Ovary (tissue), 9 donors: ENCODE results near the gene CCSER2. TPM values are rescaled to one million over a fixed set of nuclear protein-coding genes. Genes with fewer than 3 reads are reported as not detected.
A peak's percentile ranks its signal among the peaks of the same experiment; 100 is the strongest.

Experiments
- DNase-seq, 5 donors: peaks; one replicate each; pipeline ENCODE4 v3.0.0-alpha.2; 2019 to 2020
- H3K27ac ChIP-seq, 2 donors: fragments of 200-600 bp; one replicate each; pipeline versions ENCODE4 v1.5.1 to v1.8.0; 2019 to 2022
- H3K27me3 ChIP-seq: fragments of 200-600 bp; one replicate; pipeline ENCODE4 v1.8.0; 2022
- H3K36me3 ChIP-seq: fragments of 200-600 bp; sonication (generic); one replicate; pipeline ENCODE4 v1.5.1; 2019
- H3K4me1 ChIP-seq: one replicate; pipeline ENCODE4 v1.8.1; 2013; ENCODE audit warnings: mild to moderate bottlenecking, moderate library complexity; ENCODE audit not compliant: insufficient read depth
- H3K4me3 ChIP-seq: fragments of 200-600 bp; sonication (generic); one replicate; pipeline ENCODE4 v1.5.1; 2017
- H3K9me3 ChIP-seq, 2 donors: fragments of 200-600 bp in 1 of 2; sonication (generic) in 1 of 2; one replicate each; pipeline versions ENCODE4 v1.5.1 to v1.8.1; 2013 to 2019; ENCODE audit warnings: mild to moderate bottlenecking in 1 of 2, moderate library complexity in 1 of 2
- CTCF ChIP-seq, 3 donors: fragments of 450-650 bp in 2 of 3; fragments of 200-600 bp in 1 of 3; IDR thresholded peaks; one replicate each; pipeline versions ENCODE4 v1.5.1 to v1.8.0; 2016 to 2022; ENCODE audit warnings: antibody characterized with exemption in 3 of 3, mild to moderate bottlenecking in 1 of 3
- EP300 ChIP-seq: sonication (generic); formaldehyde crosslinking; IDR thresholded peaks from one replicate; pipeline ENCODE4 v1.6.1; 2017; ENCODE audit warnings: antibody characterized with exemption
- POLR2A ChIP-seq: fragments of 450-650 bp; IDR thresholded peaks from one replicate; pipeline ENCODE4 v1.6.1; 2017; ENCODE audit warnings: antibody characterized with exemption, mild to moderate bottlenecking, moderate library complexity
- WGBS, 3 donors: extraction: QIAGEN DNeasy Blood & Tissue Kit in 1 of 3; methylation state at CpG; one replicate each; pipeline versions ENCODE4 v1.1.5 to v1.1.7; 2013 to 2017; 5-methylcytosine and 5-hydroxymethylcytosine counted together
- intact Hi-C, 4 donors: fragments of 100-400 bp; cut with DNase I; formaldehyde crosslinking; loops; one replicate each; pipeline versions ENCODE4 v1.11.0 to v1.15.1; 2022 to 2023
- polyA plus RNA-seq, 2 donors: library from polyadenylated mRNA; stranded (reverse); fragments of 200-250 nt in 1 of 2; fragments of 350-450 nt in 1 of 2; fragmentation: Illumina TruSeq in 1 of 2; extraction: RNeasy Lipid Tissue Mini Kit (QIAGEN cat#74804) in 1 of 2; gene quantifications; one replicate each; pipeline ENCODE4 v1.2.3, GENCODE V29; 2013 to 2014
- total RNA-seq, 7 donors: library from RNA; depleted of rRNA in 2 of 7; stranded (reverse); fragments of >200 nt in 2 of 7; fragmentation: NEBNext Ultra II Directional in 3 of 7; extraction: Animal tissue kit (Norgen Biotek cat#: 25700) in 3 of 7; gene quantifications; one replicate each; pipeline versions ENCODE4 v1.1.0 to v1.2.4, GENCODE V29; 2016 to 2023
- donor health status: DM: no; HTN: no; CAD: no; lungs with moderate emphysema.
- donor health status: DM: no; HTN: no; CAD: no.
- donor health status: Bipolar disorder and iron deficiency.
- donor health status: DM: yes; HTN: yes; CAD: no.
- donor health status: DM: no; HTN: no; CAD: no.
- donor health status: DM: yes; HTN: yes; CAD: no.

The CCSER2 gene
- total and polyA plus RNA-seq, 9 donors: 12.2 to 86.3 (median 50.7) TPM

- no peak for DNase-seq
- H3K4me1 ChIP-seq: peaks cover 4% of the 10 kb centered on the region
- TF ChIP-seq CTCF (IDR thresholded peaks at IDR 0.05): no peak
- no peak for TF ChIP-seq POLR2A
- TF ChIP-seq EP300: no peak
- intact Hi-C loops: no loop called here
- no peaks in the 10 kb centered on the region for H3K9me3 ChIP-seq
- H3K36me3 ChIP-seq: no peaks in the 10 kb centered on the region
- no peak overlapping the region for H3K27ac ChIP-seq
- H3K27me3 ChIP-seq: no peaks in the 10 kb centered on the region
- H3K4me3 ChIP-seq: no peak overlapping the region
- WGBS, 3 donors: 93 to 100% (median 100%) methylated on average over 1 of the region's 1 CpG
Measured at GRCh38 chr10:84423719-84424118, 95.3 kb downstream of the CCSER2 start.

DNA sequence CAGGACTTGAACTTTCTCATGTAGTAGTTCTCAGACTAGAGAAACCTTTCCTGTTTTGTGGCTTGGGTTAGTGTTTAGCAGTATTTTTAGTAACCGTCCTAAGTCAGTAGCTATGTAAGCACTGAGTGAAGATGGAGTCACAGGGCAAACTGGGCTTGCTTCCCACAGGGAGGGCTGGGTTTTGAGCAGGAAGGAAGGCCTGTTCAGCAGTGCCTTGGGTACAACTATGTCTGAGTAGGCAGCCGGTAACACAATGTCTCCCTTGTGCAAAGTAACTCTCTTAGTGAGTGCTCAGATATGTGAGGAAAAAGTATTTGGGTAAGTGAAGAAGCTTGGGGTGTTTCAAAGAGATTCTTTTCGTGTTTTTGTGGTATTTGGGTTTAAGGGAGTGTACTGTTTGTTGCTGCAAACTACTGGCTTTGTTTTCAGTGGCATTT is 96.4 kb downstream of the CCSER2 start:
- 0 to 1% (median 1%) methylated on average over 3 of the region's 3 CpGs for WGBS, 3 donors
- intact Hi-C loops: no loop called here
- peak; percentile 77 to 83 (median 81) for DNase-seq

GRCh38 chr10:84427903-84428650 is 99.7 kb downstream of the CCSER2 start:
- TF ChIP-seq POLR2A: no peak
- no peak for TF ChIP-seq EP300
- TF ChIP-seq CTCF (IDR thresholded peaks at IDR 0.05): no peak
- no peaks in the 10 kb centered on the region for H3K27me3 ChIP-seq
- no peak overlapping the region for H3K27ac ChIP-seq
- peaks cover 4% of the 10 kb centered on the region for H3K4me1 ChIP-seq
- no peak overlapping the region for H3K4me3 ChIP-seq
- no peak for DNase-seq
- no peaks in the 10 kb centered on the region for H3K9me3 ChIP-seq
- intact Hi-C loops: no loop called here
- 87 to 97% (median 94%) methylated on average over 5 of the region's 5 CpGs for WGBS, 3 donors
- no peaks in the 10 kb centered on the region for H3K36me3 ChIP-seq

More for the DNA sequence above, 96.4 kb downstream of the CCSER2 start:
- Histone ChIP-seq H3K4me1 (peaks cover 4% of the 10 kb centered on the region), H3K27me3 (no peaks in the 10 kb centered on the region), H3K4me3 (peak overlapping the region; percentile 20), H3K27ac (peak overlapping the region in 1 of 2 donors; percentile 50), H3K36me3 (no peaks in the 10 kb centered on the region), H3K9me3 (no peaks in the 10 kb centered on the region)
- TF ChIP-seq POLR2A (no peak), EP300 (no peak), CTCF (IDR thresholded peaks at IDR 0.05) (no peak)

- Histone ChIP-seq H3K4me3 (no peak overlapping the region), H3K36me3 (no peaks in the 10 kb centered on the region), H3K27ac (no peak overlapping the region), H3K4me1 (peaks cover 4% of the 10 kb centered on the region), H3K27me3 (no peaks in the 10 kb centered on the region), H3K9me3 (no peaks in the 10 kb centered on the region)
- DNase-seq: no peak
- 90 to 93% (median 93%) methylated on average over 2 of the region's 2 CpGs for WGBS, 3 donors
- intact Hi-C loops: no loop called here
- TF ChIP-seq POLR2A (no peak), EP300 (no peak), CTCF (IDR thresholded peaks at IDR 0.05) (no peak)
Measured at GRCh38 chr10:84428711-84429110, 100.3 kb downstream of the CCSER2 start.
